Endothelial cell (in vitro differentiated cells): Measurements from ENCODE around the gene GAS6. TPM values are rescaled to one million over a fixed set of nuclear protein-coding genes. Genes with fewer than 3 reads are reported as not detected.
"Not testable (repeated sequence)": the region's sequence is repeated elsewhere in the genome, so short reads cannot be mapped to it uniquely, and the experiment has no call there.

Experiments used
- DNase-seq: peaks from one replicate; pipeline ENCODE4 v3.0.0; 2021; ENCODE audit warnings: low spot score
- H3K27ac Mint-ChIP-seq: one replicate; pipeline ENCODE4 v1.8.0; 2021; ENCODE audit warnings: mixed read lengths, inconsistent platforms; ENCODE audit not compliant: unreplicated experiment
- H3K27me3 Mint-ChIP-seq: one replicate; pipeline ENCODE4 v1.8.0; 2021; ENCODE audit warnings: mild to moderate bottlenecking, moderate library complexity, mixed read lengths, inconsistent platforms; ENCODE audit not compliant: unreplicated experiment
- H3K36me3 Mint-ChIP-seq: one replicate; pipeline ENCODE4 v1.8.0; 2021; ENCODE audit warnings: mild to moderate bottlenecking, low read depth, mixed read lengths, inconsistent platforms; ENCODE audit not compliant: unreplicated experiment
- H3K4me1 Mint-ChIP-seq: one replicate; pipeline ENCODE4 v1.8.0; 2021; ENCODE audit warnings: mild to moderate bottlenecking, mixed read lengths, inconsistent platforms; ENCODE audit not compliant: unreplicated experiment
- H3K4me3 Mint-ChIP-seq: one replicate; pipeline ENCODE4 v1.8.0; 2021; ENCODE audit warnings: mild to moderate bottlenecking, mixed read lengths, inconsistent platforms; ENCODE audit not compliant: unreplicated experiment
- H3K9me3 Mint-ChIP-seq: one replicate; pipeline ENCODE4 v1.8.0; 2021; ENCODE audit warnings: mixed read lengths, inconsistent platforms; ENCODE audit not compliant: unreplicated experiment
- CTCF ChIP-seq: fragments of 200-600 bp; sonication (generic); IDR thresholded peaks from one replicate; pipeline ENCODE4 v1.5.0; 2021; ENCODE audit warnings: antibody characterized with exemption; ENCODE audit not compliant: unreplicated experiment
- total RNA-seq: library from RNA; stranded (reverse); fragmentation: NEBNext Ultra II Directional; extraction: Animal tissue kit (Norgen Biotek cat#: 25700); gene quantifications from one replicate; pipeline ENCODE4 v1.2.1, GENCODE V29; 2021; ENCODE audit not compliant: unreplicated experiment

GAS6 gene
- total RNA-seq, 1 donor from 2014 or later = 19.8 TPM

DNA sequence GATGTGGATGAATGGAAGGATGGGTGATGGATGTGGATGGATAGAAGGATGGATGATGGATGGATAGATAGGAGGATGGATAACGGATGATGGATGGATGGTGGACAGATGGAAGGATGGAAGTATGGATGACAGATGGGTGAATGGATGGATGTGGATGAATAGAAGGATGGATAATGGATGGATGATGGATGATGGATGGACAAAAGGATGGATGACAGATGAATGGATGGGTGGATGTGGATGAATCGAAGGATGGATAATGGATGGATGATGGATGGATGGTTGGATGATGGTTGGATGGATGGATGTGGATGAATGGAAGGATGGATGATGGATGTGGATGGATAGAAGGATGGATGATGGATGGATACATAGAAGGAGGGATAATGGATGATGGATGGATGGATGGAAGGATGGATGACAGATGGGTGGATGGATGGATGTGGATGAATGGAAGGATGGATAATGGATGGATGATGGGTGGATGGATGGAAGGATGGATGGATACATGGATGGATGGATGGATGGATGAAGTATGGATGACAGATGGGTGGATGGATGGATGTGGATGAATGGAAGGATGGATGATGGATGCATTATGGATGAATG is 65.6 kb downstream of the GAS6 start:
- no peak overlapping the region for H3K27ac Mint-ChIP-seq
- peaks cover 3% of the 10 kb centered on the region for H3K4me1 Mint-ChIP-seq
- peaks cover 11% of the 10 kb centered on the region for H3K36me3 Mint-ChIP-seq
- no peak for TF ChIP-seq CTCF
- no peak overlapping the region for H3K4me3 Mint-ChIP-seq
- peaks cover 2% of the 10 kb centered on the region for H3K27me3 Mint-ChIP-seq
- no peaks in the 10 kb centered on the region for H3K9me3 Mint-ChIP-seq
- DNase-seq = no peak

- Mint-ChIP-seq H3K4me3 (no peak overlapping the region), H3K36me3 (peaks cover 15% of the 10 kb centered on the region), H3K27me3 (peaks cover 5% of the 10 kb centered on the region), H3K4me1 (peaks cover 3% of the 10 kb centered on the region), H3K27ac (no peak overlapping the region), H3K9me3 (no peaks in the 10 kb centered on the region)
- DNase-seq = no peak
- no peak for TF ChIP-seq CTCF
Measured at GRCh38 chr13:113796964-113797676, 66.8 kb downstream of the GAS6 start.

- Mint-ChIP-seq H3K4me1 (peaks cover 3% of the 10 kb centered on the region), H3K36me3 (peaks cover 22% of the 10 kb centered on the region), H3K9me3 (no peaks in the 10 kb centered on the region), H3K27ac (no peak overlapping the region), H3K27me3 (peaks cover 5% of the 10 kb centered on the region), H3K4me3 (no peak overlapping the region)
- no peak for TF ChIP-seq CTCF
- no peak for DNase-seq
Measured at GRCh38 chr13:113796211-113796963, 67.5 kb downstream of the GAS6 start.

- H3K27ac Mint-ChIP-seq, H3K9me3 Mint-ChIP-seq, DNase-seq, H3K27me3 Mint-ChIP-seq, H3K4me3 Mint-ChIP-seq, H3K4me1 Mint-ChIP-seq: not testable (repeated sequence)
- peaks cover 31% of the 10 kb centered on the region for H3K36me3 Mint-ChIP-seq
Measured at GRCh38 chr13:113795362-113795761, 68.5 kb downstream of the GAS6 start.

DNA sequence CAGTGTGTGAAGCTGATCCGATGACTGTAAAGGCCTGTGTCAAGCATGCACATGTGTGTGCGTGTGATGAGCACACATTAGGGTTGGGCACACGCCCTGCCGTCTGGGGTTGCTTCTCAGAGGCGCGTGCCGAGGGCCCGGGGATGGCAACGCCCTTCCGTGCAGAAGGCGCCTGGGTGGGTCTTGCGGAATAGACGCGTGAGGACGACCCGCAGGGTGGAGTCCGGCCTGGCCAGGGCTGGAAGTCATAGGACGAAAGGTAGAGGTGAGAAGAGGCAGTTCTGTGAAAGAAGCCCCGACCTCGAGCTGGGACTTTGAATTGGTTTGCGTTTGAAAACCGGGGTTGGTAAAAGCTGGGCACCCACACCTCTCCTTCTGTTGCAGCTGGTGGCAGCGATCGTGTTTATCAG is 69.1 kb downstream of the GAS6 start:
- Mint-ChIP-seq H3K4me1 (no peaks in the 10 kb centered on the region), H3K4me3 (no peak overlapping the region), H3K27me3 (peaks cover 3% of the 10 kb centered on the region), H3K9me3 (no peaks in the 10 kb centered on the region), H3K36me3 (peaks cover 31% of the 10 kb centered on the region), H3K27ac (no peak overlapping the region)
- no peak for TF ChIP-seq CTCF
- DNase-seq = no peak
